SK-N-SH (cell line): ENCODE results near the gene ATM.

ENCODE experiments used
- CTCF ChIP-seq: fragments of 200-600 bp; sonication (generic); IDR thresholded peaks from 2 replicates; pipeline ENCODE4 v1.6.1; 2017; ENCODE audit warnings: antibody characterized with exemption, mild to moderate bottlenecking, moderate library complexity
- EP300 ChIP-seq, 2 experiments: IDR thresholded peaks; 2 replicates each; pipeline versions ENCODE4 v1.4.0 to v1.6.1; 2012; ENCODE audit warnings: borderline replicate concordance in 1 of 2, low read depth in 1 of 2, low read length in 1 of 2
- FOXM1 ChIP-seq: IDR thresholded peaks from 2 replicates; pipeline ENCODE4 v1.4.0; 2012; ENCODE audit warnings: low read depth, mild to moderate bottlenecking
- SIN3A ChIP-seq: IDR thresholded peaks from 2 replicates; pipeline ENCODE4 v1.6.1; 2012; ENCODE audit warnings: low read depth, mild to moderate bottlenecking, low read length, moderate library complexity, borderline replicate concordance

GRCh38 chr11:108414958-108415357, 192.1 kb downstream of the ATM start:
- TF ChIP-seq CTCF (no peak), FOXM1 (no peak), EP300 (IDR thresholded peaks at IDR 0.05; ENCODE audit: borderline replicate concordance in 1 of 2, low read depth in 1 of 2, low read length in 1 of 2) (no peak), SIN3A (no peak)
